Measurements from ENCODE around the gene KLK3.

DNA sequence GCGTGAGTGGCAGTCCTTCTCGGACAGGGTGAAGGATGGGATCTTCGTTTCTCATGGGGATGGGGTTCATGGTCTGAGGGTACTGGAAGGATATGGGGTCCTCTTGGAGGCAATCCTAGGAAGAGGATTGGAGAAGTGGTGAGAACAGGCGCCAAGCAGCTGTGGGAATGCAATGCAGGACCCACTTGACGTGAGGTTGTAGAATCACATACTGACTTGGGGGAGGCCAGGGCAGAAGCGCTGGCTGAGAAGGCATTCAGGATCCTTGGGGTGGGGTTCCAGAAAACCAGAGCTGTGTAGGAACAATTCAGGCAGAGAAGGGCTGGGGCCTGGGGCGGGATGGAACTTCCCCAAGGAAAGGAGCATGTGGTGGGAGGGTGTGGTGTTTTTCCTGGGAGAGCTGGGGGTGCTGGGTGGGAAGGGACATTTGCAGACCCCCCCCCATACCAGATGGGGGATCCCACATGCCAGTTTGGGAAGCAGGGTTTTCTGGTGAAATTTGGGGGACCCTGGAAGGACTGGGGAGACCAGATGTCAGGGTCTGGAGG is 32.0 kb upstream of the KLK3 start:
- TF ChIP-seq POLR2AphosphoS5 (IDR thresholded peaks at IDR 0.05; ENCODE audit: borderline replicate concordance, low read depth, low read length) (no peak), EZH2 (IDR thresholded peaks at IDR 0.05) (no peak), FOXP2 (optimal IDR thresholded peaks at IDR 0.05; ENCODE audit: control extremely low read depth, extremely low read length, insufficient read depth) (no peak)
